TTC549 (cell line): ENCODE data around the gene CDIP1.

Experiments used
- FAIRE-seq: peaks from 2 replicates; lab custom pipeline; 2012; peaks lifted over from hg19 to GRCh38; lab: Jason Lieb, UNC

Gene CDIP1

DNA sequence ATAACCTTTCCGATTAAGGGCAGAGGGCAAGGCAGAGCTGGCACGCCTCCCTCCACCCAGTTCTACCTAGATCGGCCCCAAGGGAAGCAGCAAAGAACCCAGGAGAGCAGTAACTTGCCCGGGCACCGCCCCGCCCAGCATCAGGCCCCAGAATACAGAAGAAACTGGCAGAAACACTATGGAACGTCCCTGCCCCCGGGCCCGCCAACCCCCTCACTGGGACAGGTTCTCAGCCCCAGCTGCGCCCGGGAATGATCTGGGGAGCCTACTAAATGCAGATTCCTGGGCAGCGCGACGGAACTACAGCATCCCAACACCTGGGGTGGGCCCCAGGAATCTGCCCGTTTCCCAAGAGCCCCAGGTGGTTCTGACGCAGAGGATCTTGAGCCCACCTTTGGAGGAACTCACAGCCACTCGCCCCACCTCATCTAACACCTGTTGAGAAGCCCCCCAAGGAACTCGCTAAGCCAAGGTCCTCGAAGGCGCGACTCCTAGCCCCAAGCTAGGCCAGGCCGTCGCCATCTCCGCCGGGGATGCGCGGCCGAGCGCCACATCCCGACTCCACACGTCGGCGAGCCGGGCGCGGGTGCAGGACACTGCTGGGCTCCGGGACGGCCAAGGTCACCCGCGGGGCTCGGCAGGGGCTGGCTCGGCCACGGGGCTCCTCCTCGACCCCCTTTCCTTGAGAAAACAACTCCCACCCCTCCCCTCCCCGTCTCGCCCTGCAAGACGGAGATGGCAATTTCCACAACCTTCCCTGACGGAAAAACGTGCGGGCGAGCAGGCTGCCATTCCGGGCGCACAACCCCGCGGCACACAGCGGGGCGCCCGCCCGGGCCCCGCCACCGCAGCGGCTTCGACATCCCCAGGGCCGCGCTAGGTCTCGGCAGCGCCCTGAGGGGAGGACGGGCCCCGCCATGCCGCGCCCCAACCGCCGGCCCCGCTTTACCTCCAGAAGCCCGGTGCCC, 913 bp downstream of the CDIP1 start:
- FAIRE-seq = no peak

DNA sequence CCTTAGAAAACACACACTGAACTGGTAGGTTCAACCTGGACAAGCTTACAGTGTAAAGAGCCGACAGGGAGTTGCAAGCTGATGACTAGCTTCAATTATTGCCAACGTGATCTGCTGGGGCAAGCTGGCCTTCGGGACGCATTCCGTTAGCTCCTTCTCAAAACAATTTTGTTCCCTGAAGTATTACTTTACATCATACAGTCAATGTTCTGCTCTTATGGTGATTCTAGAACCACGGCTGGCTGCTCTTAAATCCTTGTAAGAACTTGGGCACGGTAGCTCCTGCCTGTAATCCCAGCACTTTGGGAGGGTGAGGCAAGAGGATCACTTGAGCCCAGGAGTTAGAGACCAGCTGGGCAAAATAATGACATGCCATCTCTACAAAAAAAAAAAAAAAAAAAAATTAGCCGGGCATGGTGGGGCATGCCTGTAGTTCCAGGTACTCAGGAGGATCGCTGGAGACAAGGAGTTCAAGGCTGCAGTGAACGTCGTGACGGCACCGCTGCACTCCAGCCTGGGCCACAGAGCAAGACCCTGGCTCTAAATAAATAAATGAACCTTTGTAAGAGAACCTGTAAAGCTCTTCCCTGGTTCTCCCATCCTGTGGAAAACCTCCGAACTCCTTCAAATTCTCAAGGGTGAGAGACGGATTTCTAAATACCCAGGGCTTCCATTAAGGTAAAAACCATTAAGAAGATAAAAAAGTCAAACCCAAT, 2.0 kb downstream of the CDIP1 start:
- FAIRE-seq = no peak

DNA sequence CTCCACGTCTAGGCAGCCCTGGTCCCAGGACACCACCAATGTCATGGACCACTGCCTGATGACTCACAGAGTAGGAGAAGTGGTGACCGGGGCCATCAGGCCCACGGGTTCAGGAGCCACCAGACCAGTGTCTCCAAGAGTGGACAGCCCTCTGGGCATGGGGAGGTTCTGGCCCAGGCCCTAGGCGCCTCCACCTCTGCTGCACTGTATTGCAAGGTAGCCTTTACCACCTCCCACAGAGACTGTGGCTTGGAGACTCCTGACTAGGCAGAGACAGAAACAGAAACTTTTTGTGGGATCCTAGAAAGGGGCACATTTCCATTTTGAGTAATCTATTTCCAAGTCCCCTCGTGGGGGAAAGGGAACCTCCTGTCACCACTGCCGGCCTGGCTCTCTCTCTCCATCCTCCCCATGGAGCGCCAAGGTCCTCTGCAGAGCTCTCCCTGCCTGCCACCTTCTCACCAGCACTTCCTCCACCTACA, 2.9 kb downstream of the CDIP1 start:
- no peak for FAIRE-seq

DNA sequence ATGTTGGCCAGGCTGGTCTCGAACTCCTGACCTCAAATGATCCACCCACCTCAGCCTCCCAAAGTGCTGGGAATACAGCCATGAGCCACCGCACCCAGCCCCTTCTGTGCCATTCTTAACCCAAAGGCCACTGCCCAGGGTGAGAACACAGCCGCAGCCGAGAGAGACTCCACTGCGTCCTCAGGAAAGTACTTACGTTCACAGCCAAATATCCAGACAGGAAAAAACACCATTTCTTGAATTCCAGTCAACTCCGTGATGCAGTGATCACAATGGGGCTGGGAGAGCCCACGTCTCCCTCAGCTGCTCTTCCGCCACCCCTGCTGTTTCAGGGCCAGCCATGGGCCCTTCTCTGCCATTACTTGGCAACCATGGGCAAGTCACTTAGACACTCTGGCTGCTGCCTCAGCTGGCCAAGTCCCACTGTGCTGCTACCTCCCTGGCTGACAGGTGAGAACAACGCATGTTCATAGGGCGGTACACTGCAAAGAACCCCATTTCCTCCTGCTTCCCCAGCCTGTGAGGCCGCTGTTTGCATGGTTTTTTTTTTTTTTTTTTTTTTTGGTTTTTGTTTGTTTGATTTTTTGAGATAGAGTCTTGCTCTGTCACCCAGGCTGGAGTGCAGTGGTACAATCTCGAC, 4.3 kb downstream of the CDIP1 start:
- FAIRE-seq = no peak

DNA sequence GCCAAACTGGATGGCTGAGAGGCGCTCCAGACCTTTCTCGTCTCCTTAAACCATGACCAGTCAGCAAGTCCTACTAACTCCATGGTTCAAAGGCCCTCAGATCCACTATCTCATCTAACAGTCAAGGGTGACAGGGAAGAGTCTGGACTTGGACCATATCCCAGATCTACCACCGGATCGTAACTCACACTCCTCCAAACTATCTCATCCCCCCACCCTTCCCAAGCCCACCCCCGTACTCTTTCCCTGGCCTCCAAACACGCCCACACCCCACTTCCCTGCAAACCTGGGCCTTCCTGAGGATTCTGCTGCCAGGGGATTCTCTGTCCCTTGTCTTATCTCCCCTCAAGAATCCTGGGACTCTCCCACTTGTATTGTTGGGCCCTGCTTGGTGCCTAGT, 5.1 kb downstream of the CDIP1 start:
- no peak for FAIRE-seq

DNA sequence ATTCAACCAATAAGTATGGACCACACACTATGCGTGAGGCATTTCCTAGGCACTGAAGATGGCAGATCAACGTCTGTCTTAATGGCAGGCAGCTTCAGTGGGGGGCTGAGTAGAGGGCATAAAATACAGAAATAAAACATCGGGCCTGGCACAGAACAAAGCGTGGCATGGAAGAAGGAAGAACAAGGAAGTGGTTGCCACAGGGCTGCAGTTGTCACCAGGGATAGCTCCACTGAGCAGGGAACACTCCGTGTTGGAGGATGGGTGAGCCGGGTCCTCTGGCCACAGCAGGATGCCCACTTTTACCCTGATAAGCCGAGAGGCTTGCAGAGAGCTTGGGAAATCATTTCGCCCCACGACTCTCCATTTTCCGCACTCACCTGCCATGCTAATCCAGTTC, 6.3 kb downstream of the CDIP1 start:
- no peak for FAIRE-seq

DNA sequence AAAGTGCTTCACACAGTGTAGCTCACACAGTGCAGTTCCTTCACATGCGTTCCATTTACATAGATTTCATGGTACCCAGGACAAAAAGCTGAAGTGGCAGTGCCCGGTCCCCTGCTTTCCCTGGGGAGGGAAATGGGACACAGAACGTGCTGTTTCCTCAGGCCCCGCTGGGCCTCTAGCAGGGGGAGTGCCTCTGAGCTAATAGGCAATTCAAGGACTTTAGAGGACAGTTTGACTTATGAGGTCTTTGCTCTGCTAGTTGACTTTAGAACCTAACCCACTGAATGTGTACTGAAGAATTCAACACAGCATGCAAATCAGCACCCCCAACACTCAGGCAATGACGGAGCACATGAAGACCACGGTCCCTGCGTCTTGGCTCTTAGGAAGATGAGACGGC, 6.8 kb downstream of the CDIP1 start:
- no peak for FAIRE-seq

DNA sequence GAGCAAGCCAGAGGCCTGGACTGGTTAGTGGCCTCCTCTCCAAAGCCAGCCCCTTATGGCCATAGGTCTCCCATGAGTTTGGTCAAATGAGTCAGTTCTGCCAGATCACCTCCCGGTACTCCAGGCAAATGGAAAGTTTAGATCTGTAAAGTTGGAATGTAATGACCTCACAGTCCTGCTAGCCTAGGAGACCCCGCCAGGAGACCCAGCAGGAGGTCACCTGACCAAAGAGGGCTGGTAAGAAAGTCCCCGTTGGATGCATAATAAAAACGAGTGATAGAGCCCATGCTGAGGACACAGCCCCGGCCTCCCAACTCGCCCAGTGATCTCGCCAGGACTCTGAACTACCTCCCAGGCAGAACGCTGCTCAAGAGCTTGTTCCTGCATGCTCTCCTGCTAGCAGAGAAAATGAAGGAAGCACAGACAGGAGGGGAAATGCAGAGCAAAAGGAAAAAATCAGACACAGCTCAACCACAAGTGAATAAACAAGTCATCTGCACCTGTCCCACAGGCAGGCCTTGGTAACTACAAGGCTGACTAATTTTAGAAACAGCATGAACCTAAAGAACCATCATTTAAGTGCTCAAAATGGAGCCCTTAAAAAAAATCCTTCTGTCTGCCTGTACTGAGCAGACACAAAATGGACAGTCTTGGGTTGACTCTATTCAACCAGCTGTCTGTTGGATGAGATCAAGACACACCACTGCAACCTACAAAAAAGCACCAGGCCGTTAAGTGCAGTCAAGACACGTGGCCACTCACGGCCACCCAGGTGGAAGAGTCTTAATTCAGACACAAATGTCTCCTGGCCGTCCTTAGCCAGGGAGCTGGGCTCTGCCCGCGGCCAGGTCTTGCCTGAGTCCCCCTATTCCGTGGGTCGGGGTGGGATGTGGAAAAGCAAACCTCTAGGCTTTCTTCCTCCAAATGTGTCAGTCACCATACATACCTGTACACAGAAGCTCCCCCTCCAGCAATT, 9.2 kb downstream of the CDIP1 start:
- FAIRE-seq = no peak

DNA sequence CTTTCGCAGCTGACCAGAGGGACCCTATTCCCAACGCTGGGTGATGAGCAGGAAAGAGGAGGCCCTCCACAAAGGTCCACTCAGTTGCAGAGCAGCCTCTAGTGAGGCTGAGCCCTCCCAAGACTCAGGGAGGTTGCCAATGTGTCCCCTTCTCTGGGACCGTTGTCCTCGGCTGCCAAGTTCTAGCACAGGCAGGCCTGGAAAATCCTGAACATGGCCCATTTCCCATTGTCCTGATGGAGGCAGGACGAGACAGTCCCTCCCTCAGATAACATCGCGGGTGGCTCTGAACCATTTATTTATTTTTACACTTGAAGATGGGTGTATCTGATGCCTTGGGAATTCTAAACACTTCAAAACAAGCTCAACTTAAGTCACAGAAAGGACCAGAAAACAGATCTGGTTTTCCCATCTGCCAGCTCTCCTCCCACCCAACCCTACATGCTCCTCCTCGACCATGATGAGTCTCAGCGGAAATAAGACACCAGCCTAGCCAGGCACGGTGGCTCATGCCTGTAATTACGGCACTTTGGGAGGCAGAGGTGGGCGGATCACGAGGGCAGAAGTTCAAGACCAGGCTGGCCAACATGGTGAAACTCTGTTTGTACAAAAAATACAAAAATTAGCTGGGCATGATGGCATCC, 12.8 kb downstream of the CDIP1 start:
- FAIRE-seq = no peak

DNA sequence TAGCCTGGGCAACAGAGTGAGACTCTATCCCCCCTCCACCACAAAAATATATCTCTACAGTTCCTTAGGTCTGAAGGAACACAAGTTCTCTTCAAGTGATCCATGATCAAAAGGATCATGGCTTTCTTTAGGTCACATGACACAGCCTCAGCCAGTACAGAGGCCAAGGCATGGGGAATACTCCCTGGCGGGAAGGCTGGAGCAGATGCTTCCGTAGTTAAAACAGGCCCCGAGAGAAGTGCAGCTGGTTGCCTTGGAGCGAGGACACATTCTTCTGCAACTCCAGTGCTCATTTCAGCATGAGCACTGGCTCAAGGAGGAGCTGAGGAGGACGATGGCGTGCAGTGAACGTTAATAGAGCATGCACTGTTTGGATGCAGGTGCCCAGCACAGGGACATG, 13.5 kb downstream of the CDIP1 start:
- FAIRE-seq = no peak

DNA sequence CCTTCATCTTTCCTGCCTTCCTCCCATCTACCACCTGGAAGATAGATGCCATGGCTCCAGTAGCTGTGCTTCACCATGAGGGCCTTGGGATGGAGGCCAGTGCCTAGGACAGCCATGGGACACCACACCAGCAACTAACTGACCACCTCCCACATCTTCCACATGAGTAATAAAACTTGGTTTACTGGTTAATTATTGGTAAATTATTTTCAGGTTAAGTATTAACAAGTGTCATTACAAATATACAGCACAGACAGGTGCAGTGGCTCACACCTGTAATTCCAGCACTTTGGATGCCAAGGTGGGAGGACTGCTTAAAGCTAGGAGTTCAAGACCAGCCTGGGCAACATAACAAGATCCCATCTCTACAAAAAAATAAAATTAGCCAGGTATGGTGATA, 14.0 kb downstream of the CDIP1 start:
- no peak for FAIRE-seq

DNA sequence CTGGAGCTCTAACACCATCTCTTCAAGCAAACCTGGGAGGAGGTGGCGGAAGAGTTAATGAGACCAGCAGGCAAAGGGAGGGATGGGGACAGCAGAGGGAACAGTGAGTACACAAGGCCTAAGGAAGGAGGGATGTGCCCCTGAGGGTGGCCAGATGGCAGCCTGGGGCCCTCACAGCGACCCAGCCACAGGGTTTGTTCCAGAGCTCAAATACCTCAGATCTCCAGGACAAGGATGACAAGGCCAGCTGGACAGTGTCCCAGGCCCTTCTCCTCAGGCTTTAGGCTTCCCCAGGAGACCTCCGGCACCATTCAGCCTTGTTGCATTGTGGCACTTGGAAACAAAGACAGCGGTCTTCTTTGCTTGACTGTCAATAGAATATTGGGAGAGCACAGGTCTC, 14.9 kb downstream of the CDIP1 start:
- FAIRE-seq = no peak

DNA sequence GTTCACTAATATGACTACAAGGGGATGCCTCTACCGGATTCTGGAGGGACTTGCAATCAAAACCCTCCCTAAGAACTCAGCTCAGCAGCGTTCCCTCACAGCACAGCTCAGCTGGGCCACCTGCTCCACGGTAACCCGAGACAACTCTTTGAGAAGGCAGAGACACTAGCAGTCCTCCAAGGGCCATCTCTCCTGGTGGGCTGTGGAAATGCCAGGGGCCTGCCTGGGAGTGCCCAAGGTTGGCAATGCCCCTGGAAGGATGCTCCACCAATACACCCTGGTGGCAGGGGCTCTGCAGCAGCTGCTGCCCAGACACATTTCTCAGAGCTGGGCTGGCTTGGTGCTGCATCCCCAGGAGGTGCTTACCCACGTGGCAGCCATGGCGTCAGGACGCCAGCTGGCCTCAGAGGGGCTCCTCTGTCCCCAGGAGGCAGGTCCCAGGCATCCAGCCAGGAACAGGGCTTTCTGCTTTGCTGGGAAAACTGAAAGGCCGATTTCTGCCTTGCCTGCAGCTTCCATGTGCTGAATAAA, 16.5 kb downstream of the CDIP1 start:
- FAIRE-seq = no peak

DNA sequence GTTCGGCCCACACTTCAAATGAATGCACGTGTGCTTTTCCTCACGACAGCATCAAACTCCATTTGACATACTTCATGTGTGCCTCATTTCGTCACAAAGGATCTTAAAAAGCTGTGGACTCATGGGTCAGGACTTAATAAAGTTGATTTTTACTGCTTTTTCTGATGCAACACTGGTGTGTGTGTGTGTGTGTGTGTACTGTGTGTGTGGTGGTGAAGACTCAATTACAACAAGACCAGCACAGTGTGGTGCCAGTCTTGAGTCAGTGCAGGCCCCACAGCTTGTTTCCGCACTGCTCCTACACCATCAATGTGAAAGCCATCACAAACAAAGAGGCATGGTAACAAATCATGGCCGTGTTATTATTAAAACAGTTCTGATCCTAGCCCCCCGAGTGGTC, 17.7 kb downstream of the CDIP1 start:
- FAIRE-seq = no peak

DNA sequence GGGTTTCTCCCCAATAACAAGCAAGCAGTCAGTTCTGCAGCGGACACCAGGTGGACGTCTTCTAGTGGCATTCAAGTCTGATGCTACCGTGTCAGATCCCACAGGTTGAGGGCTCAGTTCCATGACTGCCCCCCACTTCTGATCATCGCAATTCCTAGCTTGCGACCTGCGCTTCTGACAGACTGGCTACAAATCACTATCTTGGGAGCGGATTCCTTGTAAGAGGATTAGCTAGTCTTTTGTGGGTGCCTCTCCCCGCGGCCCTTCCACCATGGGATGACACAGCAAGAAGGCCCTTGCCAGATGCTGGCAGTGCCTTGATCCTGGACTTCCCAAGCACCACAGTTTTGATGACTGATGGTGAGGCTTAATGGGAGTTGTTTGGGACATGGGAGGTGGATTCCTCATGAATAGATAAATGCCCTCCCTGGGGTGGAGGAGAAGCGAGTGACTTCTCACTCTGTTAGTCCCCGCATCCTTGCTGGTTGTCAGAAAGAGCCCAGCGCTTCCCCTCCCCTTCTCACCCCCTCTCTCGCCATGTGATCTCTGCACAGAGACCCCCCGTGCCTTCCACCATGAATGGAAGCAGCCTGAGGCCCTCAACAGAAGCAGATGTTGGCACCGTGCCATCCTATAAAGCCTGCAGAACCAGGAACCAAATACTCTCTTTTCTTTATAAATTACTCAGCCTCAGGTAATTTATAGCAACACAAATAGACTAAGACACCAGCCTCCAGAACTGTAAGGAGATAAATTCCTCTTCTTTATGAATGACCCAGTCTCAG, 19.1 kb downstream of the CDIP1 start:
- FAIRE-seq = no peak

DNA sequence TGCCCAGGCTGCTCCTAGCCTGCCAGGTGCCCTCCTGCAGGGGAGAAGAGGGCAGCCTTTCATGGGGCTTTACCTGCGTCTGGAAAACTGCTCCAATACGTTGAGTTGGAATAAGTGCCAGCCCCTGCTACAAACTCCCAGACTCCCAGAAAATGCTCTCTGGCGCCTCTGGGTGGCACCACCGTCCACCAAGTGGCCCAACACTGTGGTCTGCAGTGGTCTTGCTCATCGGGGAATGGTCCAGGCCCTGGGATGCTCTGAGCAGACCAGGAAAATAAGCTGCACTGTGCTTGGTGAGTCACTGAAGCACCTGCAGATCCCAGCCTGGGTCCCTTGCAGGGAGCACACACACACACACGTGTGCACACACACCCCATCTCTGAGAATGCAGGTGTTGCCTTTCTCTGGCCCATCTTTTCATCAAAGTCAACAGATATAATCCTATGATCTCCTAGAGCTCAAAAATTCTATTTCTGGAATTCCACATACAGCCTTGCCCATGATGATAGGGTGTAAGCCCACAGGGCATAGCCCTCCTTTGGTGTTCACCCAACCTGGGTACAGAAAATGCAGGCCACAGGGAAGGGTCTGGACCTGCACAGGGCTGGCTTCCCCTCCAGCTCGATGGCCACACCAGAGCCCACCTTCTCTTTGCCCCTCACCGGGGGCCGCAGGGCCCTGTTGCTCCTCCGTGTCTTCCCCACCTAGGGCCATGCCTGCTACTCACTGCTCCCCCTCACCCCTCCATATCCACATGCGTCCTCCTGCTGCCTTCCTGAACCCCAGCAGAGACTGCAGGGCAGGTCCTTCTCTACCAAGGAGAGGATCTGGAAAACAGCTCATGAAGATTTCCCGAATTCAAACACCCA, 20.5 kb downstream of the CDIP1 start:
- FAIRE-seq = no peak

DNA sequence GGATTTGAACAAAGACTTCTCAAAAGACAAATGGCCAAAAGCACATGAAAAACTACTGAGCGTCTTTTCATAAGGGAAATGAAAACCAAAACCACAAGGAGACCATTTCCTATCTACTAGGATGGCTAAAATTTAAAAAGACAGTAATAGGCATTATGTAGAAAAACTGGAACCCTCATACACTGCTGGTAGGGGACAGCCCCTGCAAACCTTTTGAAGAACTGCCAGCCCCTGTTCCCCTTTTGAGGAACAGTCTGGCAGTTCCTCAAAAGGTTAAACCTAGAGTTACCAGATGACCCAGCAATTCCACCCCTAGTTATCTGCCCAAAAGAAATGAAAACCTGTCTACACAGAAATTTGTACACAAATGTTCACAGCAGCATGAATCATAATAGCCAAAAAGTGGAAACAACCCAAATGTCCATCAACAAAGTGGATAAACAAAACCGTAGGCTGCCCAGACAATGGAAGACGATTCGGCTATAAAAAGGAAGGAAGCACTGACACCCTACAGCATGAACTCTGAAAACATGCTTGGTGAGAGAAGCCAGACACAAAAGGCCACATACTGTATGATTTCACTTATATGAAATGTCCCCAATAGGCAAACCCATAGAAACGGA, 22.9 kb downstream of the CDIP1 start:
- FAIRE-seq = no peak

DNA sequence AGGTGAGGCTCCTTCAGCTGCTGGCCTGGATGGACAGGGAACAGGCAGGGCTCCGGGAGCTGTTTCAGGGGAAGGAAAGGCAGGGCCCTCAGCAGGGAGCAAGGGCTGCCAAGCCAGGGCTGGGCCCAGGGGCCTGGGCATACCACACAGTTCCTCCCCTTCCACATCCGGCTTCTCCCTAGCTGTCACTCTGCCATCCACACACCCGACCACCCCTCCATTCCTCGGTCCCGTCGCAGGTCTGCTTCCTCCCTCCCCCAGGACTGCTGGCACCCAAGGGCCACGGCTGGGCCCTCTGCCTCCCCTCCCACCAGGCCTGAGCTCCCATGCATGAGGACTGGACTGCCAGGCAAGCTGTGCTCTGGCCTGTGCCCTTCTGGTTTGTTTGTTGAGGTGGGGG, 24.0 kb downstream of the CDIP1 start:
- FAIRE-seq = no peak

DNA sequence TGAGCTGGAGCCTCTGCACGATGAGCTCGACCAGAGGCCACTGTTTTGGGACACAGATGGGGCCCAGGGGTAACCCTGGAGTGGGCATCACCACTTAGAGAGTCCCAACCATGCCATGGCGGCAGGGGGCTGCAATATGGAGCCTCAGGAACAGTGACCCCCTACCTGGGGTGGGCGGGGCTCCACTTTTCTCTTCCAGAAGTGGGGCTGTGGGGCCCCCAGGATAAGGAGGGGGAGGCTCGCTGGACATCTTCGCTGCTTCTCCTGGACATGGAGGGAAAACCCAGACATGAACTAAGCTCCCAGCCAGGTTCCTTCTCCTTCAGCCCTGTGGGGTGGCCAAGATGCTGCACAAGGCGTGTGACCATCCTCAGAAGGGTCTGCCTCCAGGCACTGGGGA, 24.7 kb downstream of the CDIP1 start:
- FAIRE-seq = no peak
